ENCODE results near the gene DACT3.

DNA sequence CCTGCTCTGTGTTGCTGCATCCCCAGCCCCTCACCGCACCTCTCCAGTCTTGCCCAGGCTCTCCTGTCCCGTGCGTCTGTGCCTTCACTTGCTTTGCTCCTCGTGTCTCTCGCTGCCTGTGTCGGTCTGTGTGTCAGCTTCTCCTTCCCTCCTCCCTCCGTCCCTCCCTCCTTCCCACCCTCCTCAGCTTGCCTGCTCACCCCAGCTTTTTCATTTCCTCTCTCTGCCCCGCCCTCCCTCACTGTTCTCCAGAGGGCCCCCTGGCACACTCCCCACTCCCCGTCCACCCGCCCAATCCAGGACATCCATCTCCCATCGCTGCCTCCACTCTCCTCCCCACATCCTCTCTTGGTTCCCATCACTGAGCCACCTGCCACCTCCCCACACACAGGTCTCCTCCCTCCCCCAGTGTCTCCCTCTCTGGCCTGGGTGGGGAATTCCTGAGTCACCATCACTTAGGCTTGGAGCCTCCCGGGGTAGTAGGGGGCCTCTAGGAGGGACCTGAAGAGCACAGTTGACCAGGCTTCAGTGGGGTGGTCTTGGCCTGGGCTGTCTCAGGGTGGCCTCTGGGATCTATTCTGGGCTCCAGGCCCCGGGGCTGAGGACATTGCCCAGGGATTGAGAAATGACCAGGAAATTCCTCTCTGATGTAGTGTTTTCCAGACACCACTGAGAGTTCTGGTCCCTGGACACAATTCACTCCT is 35.9 kb downstream of the DACT3 start, which contains the start of gene PTGIR:
- TF ChIP-seq, protein P1, sequence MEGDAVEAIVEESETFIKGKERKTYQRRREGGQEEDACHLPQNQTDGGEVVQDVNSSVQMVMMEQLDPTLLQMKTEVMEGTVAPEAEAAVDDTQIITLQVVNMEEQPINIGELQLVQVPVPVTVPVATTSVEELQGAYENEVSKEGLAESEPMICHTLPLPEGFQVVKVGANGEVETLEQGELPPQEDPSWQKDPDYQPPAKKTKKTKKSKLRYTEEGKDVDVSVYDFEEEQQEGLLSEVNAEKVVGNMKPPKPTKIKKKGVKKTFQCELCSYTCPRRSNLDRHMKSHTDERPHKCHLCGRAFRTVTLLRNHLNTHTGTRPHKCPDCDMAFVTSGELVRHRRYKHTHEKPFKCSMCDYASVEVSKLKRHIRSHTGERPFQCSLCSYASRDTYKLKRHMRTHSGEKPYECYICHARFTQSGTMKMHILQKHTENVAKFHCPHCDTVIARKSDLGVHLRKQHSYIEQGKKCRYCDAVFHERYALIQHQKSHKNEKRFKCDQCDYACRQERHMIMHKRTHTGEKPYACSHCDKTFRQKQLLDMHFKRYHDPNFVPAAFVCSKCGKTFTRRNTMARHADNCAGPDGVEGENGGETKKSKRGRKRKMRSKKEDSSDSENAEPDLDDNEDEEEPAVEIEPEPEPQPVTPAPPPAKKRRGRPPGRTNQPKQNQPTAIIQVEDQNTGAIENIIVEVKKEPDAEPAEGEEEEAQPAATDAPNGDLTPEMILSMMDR (IDR thresholded peaks at IDR 0.05 in 4 of 5, conservative IDR thresholded peaks at IDR 0.05 in 1 of 5) = no peak
- TF ChIP-seq POLR2A (IDR thresholded peaks at IDR 0.05) = no peak

All from gastrocnemius medialis (tissue), 4 donors.